Germinal center (tissue), 1 donor: ENCODE results near the gene APEX2.
"Not testable (repeated sequence)": the region's sequence is repeated elsewhere in the genome, so short reads cannot be mapped to it uniquely, and the experiment has no call there.

ENCODE experiments used
- DNase-seq: peaks from one replicate; pipeline ENCODE4 v3.0.0; 2012; ENCODE audit warnings: mixed read lengths, low spot score

Gene APEX2

GRCh38 chrX:55011294-55011693, 11.1 kb downstream of the APEX2 start:
- DNase-seq = no peak

- no peak for DNase-seq
These were observed 14.7 kb downstream of the APEX2 start for GRCh38 chrX:55014897-55015299.

- no peak for DNase-seq
These were observed 26.0 kb downstream of the APEX2 start for GRCh38 chrX:55026143-55026542.

- no peak for DNase-seq
These were observed 26.7 kb downstream of the APEX2 start for GRCh38 chrX:55026840-55027239.

GRCh38 chrX:55028040-55028439, 27.9 kb downstream of the APEX2 start:
- no peak for DNase-seq

GRCh38 chrX:55028611-55029010, 28.4 kb downstream of the APEX2 start:
- DNase-seq = no peak

- DNase-seq = no peak
These were observed 29.1 kb downstream of the APEX2 start for GRCh38 chrX:55029291-55029690.

- no peak for DNase-seq
These were observed 30.4 kb downstream of the APEX2 start, which contains the start of gene ALAS2 for GRCh38 chrX:55030271-55031205. Gene ALAS2 (minus strand): TSS chrX:55030977. CDS start chrX:55026000, 4,977 bp downstream.

GRCh38 chrX:55033429-55033828, 33.3 kb downstream of the APEX2 start:
- DNase-seq = no peak

- DNase-seq = no peak
These were observed 39.3 kb downstream of the APEX2 start for GRCh38 chrX:55039471-55039870.

GRCh38 chrX:55041514-55041913, 41.4 kb downstream of the APEX2 start:
- no peak for DNase-seq

GRCh38 chrX:55050599-55050998, 50.4 kb downstream of the APEX2 start:
- not testable (repeated sequence) for DNase-seq

GRCh38 chrX:55056820-55057674, 56.9 kb downstream of the APEX2 start:
- DNase-seq = no peak

GRCh38 chrX:55057675-55058249, 57.6 kb downstream of the APEX2 start:
- DNase-seq = peak; percentile 4
